GM21390 (cell line): ENCODE data around the gene NIP7.

Source experiments
- ATAC-seq: cut with Tn5 transposase; IDR thresholded peaks from one replicate; pipeline ENCODE4 v1.9.1; 2021; ENCODE audit not compliant: unreplicated experiment

Gene NIP7

DNA sequence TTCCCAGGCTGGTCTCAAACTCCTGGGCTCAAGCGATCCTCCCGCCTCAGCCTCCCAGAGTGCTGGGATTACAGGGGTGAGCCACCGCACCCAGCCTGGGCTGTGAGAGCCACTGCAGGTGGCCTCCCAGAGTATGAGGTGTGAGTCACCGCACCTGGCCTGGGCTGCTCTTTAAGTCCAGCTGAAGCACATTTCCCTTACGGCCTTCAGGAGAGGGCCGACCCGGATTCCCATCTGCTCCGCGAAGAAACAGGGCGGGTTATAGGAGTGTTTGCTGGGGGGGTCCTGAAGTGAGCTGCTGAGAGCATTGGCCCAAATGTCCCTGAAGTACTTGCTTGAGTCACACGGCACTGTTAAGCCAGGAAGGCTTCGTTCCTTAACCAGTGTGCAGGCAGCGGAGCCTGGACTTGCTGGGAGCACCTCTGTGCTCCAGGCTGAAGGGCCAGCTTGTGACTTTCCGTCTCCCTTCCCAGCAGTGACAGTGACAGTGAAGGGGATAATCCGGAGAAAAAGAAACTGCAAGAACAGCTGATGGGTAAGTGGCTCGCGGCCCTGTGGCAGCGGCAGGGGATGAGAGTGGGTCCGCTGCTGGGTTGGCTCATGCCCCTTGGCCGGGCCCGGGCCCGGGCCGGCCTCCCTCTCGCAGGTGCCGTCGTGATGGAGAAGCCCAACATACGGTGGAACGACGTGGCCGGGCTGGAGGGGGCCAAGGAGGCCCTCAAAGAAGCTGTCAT lies 21.2 kb upstream of the NIP7 start:
- ATAC-seq = no peak

DNA sequence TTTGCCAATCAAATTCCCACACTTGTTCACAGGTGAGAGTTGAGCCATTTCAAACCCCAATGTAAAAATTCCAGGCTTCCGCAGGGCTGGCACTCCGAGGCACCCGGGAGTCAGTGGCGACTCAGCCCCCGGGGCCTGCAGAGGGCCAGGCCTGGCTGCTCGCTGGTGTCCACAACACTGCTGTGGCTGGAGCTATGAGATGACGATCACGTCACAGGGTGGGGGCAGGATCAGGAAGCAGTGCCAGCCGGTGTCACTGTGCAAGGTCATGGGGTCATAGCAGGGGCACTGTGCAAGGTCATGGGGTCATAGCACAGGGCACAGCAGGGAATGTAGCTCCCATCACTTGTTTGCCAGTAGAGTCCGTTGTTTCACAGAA lies 20.7 kb upstream of the NIP7 start:
- no peak for ATAC-seq

DNA sequence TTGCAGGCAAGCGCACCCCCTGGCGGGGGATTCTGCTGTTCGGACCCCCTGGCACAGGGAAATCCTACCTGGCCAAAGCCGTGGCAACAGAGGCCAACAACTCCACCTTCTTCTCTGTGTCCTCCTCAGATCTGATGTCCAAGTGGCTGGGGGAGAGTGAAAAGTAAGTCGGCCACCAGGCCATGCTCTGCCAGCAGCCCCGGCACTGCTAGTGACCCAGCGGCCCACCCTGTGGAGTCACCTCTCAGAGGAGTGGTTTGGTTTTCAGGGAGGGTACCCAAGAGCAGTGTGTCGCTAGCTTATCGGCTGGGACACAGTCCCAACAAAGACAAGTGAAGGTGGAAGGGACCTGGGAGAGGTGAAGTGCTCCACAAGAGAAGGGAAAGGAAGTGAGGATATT lies 20.2 kb upstream of the NIP7 start:
- no peak for ATAC-seq

DNA sequence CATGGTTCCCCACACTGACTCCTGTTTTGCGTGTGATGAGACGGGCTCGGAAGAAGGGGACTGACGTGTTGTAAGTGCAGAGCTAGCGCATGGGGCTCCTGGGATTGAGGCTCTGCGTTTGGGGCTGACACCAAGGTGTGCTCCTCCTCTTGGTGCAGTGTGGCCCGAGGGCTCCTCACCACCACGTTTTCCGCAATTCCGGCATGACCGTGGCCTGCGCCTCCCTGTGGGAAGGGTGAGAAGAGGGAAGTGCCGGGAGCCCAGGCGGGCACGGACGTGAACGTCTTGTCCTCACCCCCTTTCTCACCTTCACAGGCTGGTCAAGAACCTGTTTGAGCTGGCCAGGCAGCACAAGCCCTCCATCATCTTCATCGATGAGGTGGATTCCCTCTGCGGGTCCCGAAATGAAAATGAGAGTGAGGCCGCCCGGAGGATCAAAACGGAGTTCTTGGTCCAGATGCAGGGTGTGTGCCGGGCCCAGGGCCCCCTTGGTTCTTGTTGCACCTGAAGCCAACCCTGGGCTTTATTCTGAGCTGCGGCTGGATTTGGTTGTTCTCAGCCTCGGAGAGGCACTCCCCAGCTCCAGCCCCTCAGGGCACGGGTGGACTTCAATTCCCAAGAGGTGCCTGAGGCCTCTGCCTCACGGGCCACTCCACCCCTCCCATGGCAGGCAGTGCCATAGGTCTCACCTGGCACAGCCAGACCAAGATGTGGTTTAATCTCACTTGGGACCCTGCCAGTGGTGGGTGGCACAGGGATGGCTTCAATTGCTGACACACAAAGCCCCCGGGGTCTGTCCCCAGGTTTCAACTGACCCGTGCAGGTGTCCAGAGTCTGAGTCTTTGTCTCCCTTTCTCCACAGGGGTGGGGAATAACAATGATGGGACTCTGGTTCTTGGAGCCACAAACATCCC lies 19.5 kb upstream of the NIP7 start:
- no peak for ATAC-seq

DNA sequence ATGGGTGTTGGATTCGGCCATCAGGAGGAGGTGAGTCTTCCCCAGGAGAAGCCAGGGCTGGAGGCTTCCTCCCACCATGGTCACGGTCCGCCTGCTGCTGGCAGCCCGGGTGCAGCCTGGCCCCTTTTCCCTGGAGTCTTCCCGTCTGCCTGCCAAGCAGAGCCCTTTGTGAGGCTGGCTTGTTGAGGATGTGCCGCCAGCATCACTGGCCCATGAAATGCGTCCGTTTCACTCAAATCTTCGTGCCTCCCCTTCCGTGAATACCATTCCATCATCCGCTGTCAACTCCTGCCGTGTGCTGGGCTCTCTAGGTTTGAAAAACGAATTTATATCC lies 18.9 kb upstream of the NIP7 start:
- ATAC-seq = no peak

DNA sequence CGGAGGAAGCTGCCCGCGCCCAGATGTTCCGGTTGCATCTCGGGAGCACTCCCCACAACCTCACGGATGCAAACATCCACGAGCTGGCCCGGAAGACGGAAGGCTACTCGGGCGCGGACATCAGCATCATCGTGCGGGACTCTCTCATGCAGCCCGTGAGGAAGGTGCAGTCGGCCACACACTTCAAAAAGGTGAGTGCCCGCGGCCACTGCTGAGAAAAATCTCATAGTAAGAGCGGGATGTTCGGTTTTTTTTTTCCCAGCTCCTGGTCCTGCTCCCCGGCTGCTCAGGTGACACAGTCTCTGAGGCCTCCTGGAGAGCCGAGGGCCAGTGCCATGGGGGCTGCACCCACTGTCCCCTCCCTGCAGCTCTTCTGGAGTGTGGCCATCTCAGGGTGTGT lies 18.5 kb upstream of the NIP7 start:
- no peak for ATAC-seq

DNA sequence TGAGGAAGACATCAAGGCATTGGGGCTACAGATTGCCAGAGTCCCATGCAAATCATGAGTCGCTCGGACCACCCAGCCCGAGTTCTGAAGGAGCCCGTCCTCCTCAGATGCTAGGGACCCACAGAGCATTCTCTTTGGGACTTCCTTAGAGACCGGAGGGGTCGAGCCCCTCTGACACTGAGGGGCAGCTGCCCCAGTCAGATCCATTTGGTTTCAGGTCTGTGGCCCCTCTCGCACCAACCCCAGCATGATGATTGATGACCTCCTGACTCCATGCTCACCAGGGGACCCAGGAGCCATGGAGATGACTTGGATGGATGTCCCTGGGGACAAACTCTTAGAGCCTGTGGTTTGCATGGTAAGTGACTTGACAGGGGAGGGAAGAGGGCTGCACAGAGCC lies 17.2 kb upstream of the NIP7 start:
- no peak for ATAC-seq

DNA sequence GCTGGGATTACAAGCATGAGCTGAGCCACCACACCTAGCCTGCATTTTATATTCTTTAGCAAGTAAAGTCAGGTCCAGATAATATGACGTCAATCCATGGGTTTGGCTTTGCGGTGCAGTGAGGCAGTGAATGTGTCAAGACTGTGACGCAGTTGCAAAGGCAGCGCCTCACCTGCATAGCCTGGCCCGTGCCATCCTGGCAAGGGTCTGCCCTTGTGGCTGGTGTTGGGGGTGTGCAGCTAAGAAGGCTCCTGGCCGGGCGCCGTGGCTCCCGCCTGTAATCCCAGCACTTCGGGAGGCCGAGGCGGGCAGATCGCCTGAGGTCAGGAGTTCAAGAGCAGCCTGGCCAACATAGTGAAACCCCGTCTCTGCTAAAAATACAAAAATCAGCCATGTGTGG lies 16.2 kb upstream of the NIP7 start:
- ATAC-seq = no peak

DNA sequence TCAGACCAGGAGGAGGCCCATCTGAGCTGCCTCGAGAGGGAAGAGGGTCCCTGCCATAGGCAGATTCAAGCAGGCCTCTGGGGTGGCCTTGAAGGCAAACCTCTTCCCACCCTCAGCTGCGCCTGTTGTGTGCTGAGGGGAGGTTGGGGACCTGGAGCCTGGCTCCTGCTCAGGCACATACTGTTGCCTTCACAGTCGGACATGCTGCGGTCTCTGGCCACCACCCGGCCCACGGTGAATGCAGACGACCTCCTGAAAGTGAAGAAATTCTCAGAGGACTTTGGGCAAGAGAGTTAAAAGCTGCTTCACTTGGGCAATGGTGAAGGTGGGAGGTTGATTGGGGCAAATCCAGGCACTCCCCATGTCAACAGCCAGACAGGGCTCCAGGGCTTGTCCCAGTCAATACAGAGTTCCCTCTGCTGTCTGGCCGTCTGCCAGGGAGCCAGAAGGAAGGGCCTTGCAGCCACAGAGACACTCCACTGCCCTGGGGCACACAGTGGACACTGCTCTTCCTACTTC lies 15.5 kb upstream of the NIP7 start:
- ATAC-seq = no peak

DNA sequence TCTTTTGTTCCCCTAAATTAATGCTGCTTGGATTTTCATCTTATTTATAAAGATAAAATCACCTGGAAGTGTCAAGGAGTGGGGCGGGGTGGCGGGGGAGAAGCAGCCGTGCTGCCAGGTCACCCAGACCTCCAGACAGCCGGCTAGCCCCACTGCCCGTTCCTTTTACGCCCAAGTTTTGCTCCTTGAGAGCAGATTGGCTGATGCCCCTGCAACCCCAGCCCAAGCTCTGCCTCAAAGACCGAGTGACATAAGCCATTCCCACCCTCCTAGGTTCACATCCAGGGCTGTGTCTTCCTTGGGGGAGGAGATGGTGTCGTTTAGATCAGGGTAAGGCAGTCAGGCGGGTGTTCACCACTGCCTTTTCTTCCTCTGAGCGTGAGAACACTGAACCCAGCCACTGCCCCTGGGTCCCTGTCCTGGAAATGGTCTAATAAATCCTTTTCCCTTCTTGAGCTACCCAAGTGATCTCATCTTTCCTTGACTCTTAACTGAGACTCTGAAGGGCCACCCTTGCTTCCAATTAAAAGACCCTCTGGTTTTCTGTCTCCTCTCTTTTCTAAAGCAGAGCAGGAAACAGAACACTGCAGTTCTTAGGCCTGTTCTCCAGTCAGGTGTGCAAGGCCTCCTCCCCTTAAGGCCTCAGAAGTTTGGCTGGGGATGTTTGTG lies 14.9 kb upstream of the NIP7 start:
- no peak for ATAC-seq

DNA sequence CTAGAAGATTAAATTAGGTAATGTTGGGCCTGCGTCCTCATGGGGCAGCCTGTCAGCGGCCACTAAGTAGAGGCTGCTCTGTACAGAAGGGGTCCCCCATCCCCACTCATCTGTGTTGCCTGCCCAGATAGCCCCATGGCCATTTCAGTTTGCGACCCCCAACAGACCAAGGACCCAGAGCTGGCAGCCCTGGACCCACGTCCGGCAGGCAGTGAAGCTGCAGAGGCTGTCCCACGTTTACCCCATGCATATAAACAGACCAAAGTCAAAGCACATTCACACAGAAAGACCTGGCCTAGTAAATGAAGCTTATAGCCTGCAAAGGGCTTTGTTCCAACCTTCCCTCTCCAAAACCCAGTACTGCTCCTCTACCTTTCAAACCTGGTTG lies 13.8 kb upstream of the NIP7 start:
- ATAC-seq = no peak

DNA sequence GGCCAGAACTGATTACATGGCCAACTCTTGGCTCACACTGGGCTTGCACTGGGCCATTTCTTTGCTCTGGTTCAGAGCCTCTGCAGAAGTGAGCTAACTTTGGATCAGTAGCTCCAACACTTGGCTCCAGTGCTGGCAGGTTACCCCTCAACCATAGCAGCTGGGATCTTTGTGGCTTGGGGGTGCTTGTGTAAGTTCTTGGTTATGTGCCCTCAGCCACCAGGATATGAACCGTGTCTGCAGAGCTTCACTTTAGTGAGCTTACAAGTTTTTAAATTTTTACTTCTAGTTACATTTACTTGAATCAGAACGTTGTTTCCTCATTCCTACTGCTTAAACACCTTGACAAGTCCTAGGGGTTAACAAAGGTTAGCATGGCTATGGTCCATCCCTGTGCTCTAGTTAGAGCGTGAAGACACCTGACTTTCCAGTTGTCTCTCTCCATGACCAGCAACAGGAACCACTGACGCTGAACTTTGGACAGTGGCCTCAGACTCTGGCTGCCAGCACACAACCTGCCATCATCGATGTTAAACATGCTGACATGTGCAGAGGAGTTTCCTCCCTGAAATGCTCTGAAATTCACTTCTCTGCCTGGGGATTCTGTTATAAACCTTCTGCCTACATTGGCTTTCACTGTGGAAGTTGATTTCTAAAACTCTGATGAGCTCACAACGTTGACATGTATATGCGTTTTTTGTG lies 13.2 kb upstream of the NIP7 start:
- no peak for ATAC-seq

DNA sequence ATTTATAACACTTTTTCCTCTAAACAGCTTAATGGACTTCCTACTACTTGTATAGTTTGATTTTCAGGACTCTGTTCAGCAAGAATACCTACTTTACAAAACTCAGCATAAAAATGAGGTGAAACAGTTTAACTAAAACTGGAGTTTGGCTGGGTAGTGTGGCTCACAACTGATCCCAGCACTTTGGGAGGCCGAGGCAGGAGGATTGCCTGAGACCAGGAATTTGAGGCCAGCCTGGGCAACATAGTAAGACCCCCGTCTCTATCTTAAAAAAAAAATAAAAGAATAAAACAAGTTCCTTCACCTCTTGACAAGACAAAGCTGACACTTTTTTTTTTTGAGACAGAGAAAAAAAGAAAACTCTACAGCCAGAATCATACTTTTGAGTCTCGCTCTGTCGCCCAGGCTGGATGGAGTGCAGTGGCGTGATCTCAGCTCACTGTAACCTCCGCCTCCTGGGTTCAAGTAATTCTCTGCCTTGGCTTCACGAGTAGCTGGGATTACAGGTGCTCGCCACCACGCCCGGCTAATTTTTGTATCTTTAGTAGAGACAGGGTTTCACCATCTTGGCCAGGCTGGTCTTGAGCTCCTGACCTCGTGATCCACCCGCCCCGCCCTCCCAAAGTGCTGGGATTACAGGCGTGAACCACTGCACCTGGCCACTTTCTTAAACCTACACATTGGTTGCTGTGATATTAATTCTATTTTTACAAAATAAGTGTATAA lies 11.8 kb upstream of the NIP7 start:
- no peak for ATAC-seq

DNA sequence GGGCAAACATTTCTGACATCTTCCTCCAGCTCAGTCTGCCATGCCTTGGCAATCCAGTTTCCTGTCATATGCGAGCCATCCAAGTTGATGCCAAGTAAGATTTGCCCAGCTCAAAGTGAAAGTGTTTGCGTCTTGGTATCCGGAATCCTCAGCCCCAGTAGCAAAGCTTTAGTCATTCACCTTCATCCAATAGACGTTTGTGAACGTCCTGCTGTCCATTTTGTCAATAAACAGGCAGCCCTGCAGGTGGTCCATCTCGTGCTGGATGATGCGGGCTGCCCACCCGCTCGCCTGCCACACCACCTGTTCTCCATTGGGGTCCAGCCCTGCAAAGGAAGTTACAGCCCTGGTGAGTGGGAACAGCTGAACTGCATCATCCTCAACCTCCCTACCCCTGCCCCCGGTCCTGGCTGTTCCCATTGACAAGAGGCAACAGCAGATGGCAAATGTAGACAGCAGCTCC lies 10.7 kb upstream of the NIP7 start:
- ATAC-seq = no peak

DNA sequence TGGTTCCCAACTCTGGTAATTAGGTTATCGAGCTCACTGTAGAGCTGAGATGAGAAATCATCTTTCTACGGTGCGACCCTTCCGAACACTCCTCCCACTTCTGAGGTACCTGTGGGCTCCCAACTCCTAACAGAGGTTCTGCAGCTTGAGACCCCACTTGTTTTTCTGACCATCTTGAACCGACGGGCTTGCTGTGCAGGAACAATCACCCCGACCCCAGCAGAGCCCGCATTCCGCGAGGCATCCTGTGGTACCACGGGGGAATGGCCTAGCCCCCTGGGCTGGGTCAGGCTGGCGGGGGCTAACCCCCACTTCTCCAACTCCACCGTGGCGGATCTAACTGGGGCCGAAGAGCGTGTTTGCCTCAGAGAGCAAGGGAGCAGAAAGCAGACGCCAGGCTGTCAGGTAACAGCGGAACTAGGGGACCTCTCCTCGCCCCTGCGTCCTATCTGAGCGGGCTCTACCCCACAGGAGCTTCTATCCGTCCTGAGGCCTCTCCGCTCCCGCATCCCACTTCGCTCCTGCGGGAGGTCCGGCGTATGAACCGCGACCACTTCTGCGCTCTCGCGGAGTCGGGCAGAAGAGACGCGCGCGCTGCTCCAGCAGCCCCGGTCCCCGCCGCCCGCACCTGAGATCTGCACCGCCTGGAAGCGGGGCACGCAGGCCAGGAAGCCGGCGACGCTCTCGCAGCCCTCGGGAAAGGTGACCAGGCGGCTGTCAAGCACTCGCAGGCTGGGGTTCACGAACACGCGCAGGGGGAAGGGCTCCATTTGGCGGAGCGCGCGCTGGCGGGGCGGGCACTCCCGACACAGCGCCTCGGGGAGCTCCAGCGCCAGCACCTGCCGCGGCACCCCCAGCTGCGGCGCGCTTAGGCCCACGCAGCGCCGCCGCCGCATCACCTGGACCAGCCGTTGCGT lies 9.9 kb upstream of the NIP7 start:
- peak; percentile 29 for ATAC-seq

DNA sequence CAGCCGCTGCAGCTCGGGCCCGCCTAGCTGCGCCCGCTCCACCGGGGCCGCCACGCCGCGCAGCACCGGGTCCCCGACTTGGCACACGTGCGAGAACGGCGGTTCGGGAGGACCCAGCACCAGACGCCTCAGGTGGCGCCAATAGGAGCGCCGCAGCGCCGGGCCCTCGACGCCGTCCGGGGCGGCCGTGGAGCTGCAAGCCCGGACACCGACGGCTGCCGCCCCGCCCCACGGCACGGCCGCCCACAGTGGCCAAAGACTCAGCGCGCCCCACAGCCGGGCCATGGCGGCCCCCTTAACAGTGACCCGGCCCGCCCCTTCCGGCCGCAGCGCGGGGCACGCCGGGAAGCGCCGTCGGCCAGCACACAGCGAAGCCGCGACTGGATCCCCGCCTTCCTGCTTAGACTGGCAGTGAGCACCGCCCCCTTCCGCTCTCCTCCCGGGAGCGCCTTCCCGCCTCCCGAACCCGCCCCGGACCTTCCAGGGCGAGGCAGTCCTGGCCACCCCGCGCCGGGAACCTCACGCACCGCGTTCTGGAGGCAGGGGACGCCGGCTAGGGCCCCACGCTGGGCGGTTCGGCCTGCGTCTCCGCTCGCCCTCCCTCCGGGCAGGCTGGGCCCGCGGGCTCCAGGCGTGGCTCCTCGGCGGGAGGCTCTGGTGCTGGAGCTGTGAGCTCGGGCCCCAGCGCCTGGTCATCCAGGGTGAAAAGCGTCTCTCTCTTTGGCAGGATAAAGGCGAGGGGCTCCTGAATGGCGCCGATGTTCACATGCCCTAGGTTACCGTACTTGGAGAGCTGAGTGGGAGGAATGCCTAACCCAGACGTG lies 9.1 kb upstream of the NIP7 start, which contains the start of gene PDF:
TSS of gene PDF (minus strand) at position 303 of the 824 bp plus-strand sequence. CDS start at position 285, 18 bp downstream.
- ATAC-seq = peak; percentile 95

DNA sequence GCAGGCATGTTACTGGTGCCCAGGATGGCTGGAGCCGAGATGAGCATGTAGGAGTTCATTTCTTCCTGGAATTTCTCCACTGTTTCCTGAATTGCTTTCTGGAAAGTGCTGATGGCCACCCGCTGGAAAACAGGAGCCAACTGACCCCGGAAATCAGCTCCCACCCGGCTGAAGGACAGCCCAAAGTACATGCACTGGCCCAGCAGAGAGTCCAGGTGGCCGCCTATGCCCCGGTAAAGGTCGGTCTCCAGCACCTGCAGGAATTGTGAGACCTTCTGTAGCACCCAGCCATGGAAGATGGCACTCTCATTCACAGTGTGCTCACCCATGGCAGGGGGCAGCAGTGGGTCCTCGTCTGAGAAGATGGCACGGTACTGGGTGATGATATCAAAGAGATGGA lies 4.9 kb upstream of the NIP7 start:
- no peak for ATAC-seq

DNA sequence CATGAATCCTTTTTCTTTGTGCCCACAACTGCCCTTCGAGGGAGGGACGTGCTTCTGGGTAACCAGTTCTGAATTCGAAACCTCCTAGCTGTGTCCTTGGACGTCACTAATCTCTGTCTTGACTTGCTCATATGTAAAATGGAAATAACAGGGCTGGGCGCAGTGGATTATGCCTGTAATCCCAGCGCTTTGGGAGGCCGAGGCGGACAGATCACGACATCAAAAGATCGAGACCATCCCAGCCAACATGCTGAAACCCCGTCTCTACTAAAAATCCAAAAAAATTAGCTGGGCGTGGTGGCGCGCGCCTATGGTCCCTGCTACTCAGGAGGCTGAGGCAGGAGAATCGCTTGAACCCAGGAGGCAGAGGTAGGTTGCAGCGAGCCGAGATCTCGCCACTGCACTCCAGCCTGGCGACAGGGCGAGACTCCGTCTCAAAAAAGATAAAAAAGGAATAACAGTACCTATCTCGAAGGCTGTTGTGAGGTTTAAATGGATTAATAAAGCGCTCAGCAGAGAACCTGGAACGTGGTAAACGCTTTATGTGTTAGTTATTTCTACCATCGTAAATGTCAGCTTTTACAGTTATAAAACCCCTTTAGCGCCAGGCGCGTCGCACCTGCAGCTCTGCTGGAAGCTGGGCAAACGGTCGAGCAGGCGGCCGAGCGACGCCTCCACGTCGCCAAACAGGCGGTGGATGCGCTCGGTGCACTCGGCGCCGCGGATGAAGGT lies 849 bp upstream of the NIP7 start:
- ATAC-seq = no peak
